ENCODE data around the gene ZFYVE19. TPM values are rescaled to one million over a fixed set of nuclear protein-coding genes. Genes with fewer than 3 reads are reported as not detected.

Gene ZFYVE19
- total RNA-seq, 4 donors from 2014 or later, result 21.7 to 37.8 (median 22.3) TPM

GRCh38 chr15:40841741-40842140, 34.9 kb downstream of the ZFYVE19 start:
- Histone ChIP-seq H3K36me3 (peaks cover 0 to 4% of the 10 kb centered on the region in 2 donors), H3K9me3 (no peaks in the 10 kb centered on the region), H3K27ac (no peak overlapping the region), H3K27me3 (no peaks in the 10 kb centered on the region), H3K4me3 (replicated peaks in 1 of 3) (no peak overlapping the region), H3K4me1 (peaks cover 13 to 14% of the 10 kb centered on the region in 2 donors)
- TF ChIP-seq CTCF (IDR thresholded peaks at IDR 0.05) (no peak), POLR2A (IDR thresholded peaks at IDR 0.05) (no peak)
- no peak for DNase-seq
- WGBS, 2 donors, result 86 to 89% methylated on average over 2 of the region's 2 CpGs
- intact Hi-C loops (cut with DNase I), result no loop called here

GRCh38 chr15:40843261-40843884, 36.5 kb downstream of the ZFYVE19 start:
- Histone ChIP-seq H3K9me3 (no peaks in the 10 kb centered on the region), H3K4me1 (peaks cover 22 to 29% of the 10 kb centered on the region in 2 donors), H3K4me3 (replicated peaks in 1 of 3) (peak overlapping the region; percentile 50 to 62 (median 57)), H3K27me3 (no peaks in the 10 kb centered on the region), H3K36me3 (peaks cover 0 to under 1% of the 10 kb centered on the region in 2 donors), H3K27ac (peak overlapping the region; percentile 47 to 90 (median 68))
- TF ChIP-seq CTCF (IDR thresholded peaks at IDR 0.05) (peak in 1 of 6 experiments; percentile 4), POLR2A (IDR thresholded peaks at IDR 0.05) (no peak)
- peak; percentile 19 to 26 for DNase-seq
- intact Hi-C loops (cut with DNase I), result no loop called here
- WGBS, 2 donors, result 6 to 15% methylated on average over 12 to 17 of the region's 34 CpGs

- Histone ChIP-seq H3K27me3 (no peaks in the 10 kb centered on the region), H3K9me3 (no peaks in the 10 kb centered on the region), H3K4me3 (replicated peaks in 1 of 3) (peak within 1 kb of the TSS; percentile 50 to 62 (median 57)), H3K36me3 (no peaks in the 10 kb centered on the region), H3K27ac (peak within 1 kb of the TSS; percentile 47 to 90 (median 68)), H3K4me1 (peaks cover 22 to 29% of the 10 kb centered on the region in 2 donors)
- WGBS, 2 donors, result 2% methylated on average over 23 of the region's 89 CpGs; no CpG with 5 or more reads in 1 of the 2 donors
- TF ChIP-seq CTCF (IDR thresholded peaks at IDR 0.05) (no peak), POLR2A (IDR thresholded peaks at IDR 0.05) (peak in 1 of 2 donors; percentile 75)
- intact Hi-C loops (cut with DNase I), result no loop called here
- DNase-seq, result peak; percentile 79 to 82
Measured at GRCh38 chr15:40843885-40844695, 37.2 kb downstream of the ZFYVE19 start, which contains the start of gene SPINT1. Gene SPINT1 (plus strand): TSS chr15:40844048. CDS start chr15:40844555, 507 bp downstream.

GRCh38 chr15:40844696-40845030, 37.8 kb downstream of the ZFYVE19 start:
- Histone ChIP-seq H3K4me1 (peaks cover 22 to 29% of the 10 kb centered on the region in 2 donors), H3K27ac (peak overlapping the region; percentile 47 to 90 (median 68)), H3K9me3 (no peaks in the 10 kb centered on the region), H3K4me3 (replicated peaks in 1 of 3) (peak overlapping the region; percentile 50 to 62 (median 57)), H3K36me3 (no peaks in the 10 kb centered on the region), H3K27me3 (no peaks in the 10 kb centered on the region)
- DNase-seq, result peak; percentile 51
- 2 to 3% methylated on average over 14 to 22 of the region's 28 CpGs for WGBS, 2 donors
- TF ChIP-seq POLR2A (IDR thresholded peaks at IDR 0.05) (no peak), CTCF (IDR thresholded peaks at IDR 0.05) (no peak)
- intact Hi-C loops (cut with DNase I), result no loop called here

Measured in thyroid gland (tissue), 4 donors.